ENCODE results near the gene ZNF169.
"Not testable (repeated sequence)": the region's sequence is repeated elsewhere in the genome, so short reads cannot be mapped to it uniquely, and the experiment has no call there.

ZNF169 gene

DNA sequence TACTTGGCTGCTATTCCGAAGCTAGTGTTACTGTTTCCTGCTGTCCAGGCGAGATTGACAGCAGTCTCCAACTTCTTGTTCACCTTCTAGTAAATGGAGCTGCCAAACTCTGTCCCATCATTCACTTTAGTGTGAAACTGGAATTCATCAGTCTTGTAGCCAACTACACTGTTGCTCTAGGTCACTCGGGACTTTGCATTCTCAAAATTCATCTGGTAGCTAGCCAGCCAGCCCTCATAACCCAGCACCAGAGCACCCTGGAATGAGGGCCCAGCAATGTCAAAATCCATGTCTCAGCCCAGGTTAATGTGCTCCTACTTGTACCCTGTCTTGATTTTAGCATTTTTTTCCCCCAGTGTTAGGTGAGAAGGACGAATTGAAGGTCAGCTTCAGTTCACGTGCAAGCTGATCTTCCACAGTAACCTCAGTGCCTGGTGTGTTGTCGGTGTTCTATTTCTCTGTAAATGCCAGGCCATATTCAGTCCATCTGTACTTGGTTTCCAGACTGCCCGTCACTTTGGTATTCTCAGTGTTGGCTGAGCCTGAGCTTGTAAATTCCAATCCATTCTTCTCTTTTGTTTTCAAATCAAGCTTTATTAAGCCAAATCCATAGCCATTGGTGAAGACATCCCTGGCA lies 28.9 kb downstream of the ZNF169 start:
- DNase-seq (ENCODE audit: low spot score): no peak

GRCh38 chr9:94289691-94290090 lies 30.6 kb downstream of the ZNF169 start:
- DNase-seq (ENCODE audit: low spot score): no peak

- DNase-seq (ENCODE audit: low spot score): no peak
These were observed 40.0 kb downstream of the ZNF169 start for GRCh38 chr9:94298949-94299599.

DNA sequence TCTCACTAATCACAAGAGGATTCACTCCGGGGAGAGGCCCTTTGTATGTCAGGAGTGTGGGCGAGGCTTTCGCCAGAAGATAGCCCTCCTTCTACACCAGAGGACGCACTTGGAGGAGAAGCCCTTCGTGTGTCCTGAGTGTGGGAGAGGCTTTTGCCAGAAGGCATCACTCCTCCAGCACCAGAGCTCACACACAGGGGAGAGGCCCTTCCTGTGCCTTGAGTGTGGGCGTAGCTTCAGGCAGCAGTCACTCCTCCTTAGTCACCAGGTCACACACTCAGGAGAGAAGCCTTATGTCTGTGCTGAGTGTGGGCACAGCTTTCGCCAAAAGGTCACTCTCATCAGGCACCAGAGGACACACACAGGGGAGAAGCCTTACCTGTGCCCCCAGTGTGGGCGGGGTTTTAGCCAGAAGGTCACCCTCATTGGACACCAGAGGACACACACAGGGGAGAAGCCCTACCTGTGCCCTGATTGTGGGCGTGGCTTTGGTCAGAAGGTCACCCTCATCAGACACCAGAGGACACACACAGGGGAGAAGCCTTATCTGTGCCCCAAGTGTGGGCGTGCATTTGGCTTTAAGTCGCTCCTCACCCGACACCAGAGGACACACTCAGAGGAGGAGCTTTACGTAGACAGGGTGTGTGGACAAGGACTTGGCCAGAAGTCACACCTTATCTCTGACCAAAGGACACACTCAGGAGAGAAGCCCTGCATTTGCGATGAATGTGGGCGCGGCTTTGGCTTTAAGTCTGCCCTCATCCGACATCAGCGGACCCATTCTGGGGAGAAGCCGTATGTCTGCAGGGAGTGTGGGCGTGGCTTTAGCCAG lies 41.6 kb downstream of the ZNF169 start:
- no peak for DNase-seq (ENCODE audit: low spot score)

DNA sequence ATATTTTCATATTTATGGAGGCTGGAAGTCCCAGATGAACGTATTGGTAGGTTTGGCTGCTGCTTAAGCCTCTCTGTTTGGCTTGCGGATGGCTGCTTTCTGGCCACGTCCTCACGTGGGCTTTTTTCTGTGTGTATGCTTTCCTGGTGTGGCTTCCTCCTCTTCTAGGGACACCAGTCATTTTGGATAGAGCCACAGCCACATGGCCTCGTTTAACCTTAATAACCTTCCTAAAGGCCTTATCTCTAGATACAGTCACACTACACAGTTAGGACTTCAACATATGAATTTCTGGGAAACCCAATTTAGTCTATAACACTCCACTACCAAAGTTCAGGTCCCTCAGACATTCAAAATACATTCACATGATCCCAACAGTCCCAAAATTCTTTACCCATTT lies 42.5 kb downstream of the ZNF169 start:
- no peak for DNase-seq (ENCODE audit: low spot score)

DNA sequence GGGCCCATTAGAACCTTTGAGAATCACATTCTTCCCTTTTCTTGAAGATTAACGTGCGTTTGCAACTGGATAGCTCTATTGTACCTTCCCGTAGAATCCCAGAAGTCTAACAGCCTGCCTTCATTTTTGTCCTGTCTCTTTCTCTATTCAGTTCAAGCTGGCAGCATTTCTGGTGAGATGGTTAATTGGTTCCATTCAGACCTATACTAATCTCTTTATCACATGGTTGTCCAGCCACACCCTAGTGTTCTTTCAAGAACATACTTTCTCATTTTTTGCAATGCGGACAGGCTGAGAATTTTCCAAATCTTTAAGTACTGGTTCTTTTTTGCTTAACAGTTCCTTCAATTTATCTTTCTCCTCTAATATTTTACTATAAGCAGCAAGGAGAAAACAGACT lies 43.3 kb downstream of the ZNF169 start:
- DNase-seq (ENCODE audit: low spot score): no peak

GRCh38 chr9:94303321-94303720 lies 44.2 kb downstream of the ZNF169 start:
- no peak for DNase-seq (ENCODE audit: low spot score)

GRCh38 chr9:94315034-94315984 lies 56.2 kb downstream of the ZNF169 start:
- DNase-seq (ENCODE audit: low spot score): not testable (repeated sequence)

DNA sequence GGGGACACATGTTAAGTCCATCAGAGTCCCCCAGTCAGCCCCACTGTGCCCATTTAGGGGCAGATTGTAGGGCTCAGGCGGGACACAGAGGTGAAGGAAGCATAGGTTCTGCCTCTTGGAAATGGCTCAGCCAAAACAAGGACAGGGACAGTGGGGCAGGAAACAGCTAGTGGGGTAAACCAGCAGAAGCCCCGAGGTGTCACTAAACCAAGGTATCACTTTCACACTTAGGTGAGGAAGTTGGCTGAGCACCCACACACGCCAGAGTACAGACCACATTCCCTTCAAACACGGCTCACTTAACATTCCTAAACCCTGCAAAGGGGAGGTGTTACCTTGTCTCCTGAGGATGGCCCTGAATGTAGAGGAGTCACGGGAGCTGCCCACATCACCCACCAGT lies 57.1 kb downstream of the ZNF169 start:
- not testable (repeated sequence) for DNase-seq (ENCODE audit: low spot score)

- not testable (repeated sequence) for DNase-seq (ENCODE audit: low spot score)
These were observed 59.0 kb downstream of the ZNF169 start for GRCh38 chr9:94317949-94318657.

DNA sequence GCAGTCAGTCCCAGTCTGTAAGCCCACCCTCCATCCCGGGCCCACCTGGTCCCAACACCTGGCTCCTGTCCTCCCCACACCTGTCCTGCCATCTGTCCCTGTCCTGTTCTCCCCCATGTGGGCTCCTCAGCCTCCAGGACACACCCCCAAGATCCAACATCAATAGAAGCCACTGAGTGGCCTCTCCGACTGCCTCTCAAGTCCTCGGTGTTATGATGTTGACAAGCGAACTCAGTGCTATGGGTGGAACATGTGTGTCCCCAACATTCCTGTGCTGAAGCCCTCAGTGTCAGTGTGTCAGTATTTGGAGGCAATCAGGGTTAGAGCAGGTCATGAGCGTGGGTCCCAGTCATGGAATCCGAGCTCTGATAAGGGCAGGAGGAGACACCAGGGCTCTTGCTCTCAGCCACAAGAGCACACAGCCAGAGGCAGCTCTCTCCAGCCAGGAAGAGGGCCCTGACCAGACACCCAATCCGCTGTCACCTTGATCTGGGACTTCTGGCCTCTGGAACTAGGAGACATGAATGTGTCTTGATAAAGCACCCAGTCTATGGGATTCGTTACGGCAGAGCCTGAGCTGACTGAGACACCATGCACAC lies 63.3 kb downstream of the ZNF169 start:
- not testable (repeated sequence) for DNase-seq (ENCODE audit: low spot score)

DNA sequence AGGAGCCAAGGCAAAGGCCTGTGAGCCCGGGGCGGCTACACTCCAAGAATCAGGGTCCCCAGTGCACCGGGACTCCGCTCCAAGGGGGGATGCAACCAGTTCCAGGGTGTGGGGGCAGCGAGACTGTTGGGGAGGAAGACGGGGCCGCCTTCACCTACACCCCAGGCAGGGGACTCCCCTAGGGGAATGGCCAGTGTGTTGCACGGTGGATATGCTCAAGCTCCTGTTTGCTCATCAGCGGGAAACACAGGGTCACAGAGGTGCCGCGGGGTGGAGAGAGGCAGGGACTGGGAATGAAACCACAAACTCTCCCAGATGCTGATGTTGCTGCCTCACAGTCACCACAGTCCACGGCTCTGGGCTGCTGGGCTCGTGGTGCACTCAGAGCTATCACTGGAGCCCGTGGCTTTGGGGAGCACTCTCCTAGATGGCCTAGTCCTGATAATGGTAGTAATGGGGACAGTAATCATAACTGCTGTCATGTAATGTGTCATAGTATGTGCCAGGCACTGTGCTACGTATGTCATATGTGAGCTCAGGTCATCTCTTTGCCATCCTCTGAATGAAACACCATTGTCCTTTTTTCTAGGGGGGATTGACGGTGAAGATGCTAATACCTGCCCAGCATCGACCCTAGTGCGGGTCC lies 64.2 kb downstream of the ZNF169 start:
- not testable (repeated sequence) for DNase-seq (ENCODE audit: low spot score)

- DNase-seq (ENCODE audit: low spot score): not testable (repeated sequence)
These were observed 66.5 kb downstream of the ZNF169 start for GRCh38 chr9:94325583-94325982.

- not testable (repeated sequence) for DNase-seq (ENCODE audit: low spot score)
These were observed 69.4 kb downstream of the ZNF169 start, which contains the start of gene NUTM2F for GRCh38 chr9:94328544-94328943. Gene NUTM2F (minus strand): TSS chr9:94328644. CDS start chr9:94328623, 21 bp downstream.

- not testable (repeated sequence) for DNase-seq (ENCODE audit: low spot score)
These were observed 77.3 kb downstream of the ZNF169 start for GRCh38 chr9:94336445-94336844.

DNA sequence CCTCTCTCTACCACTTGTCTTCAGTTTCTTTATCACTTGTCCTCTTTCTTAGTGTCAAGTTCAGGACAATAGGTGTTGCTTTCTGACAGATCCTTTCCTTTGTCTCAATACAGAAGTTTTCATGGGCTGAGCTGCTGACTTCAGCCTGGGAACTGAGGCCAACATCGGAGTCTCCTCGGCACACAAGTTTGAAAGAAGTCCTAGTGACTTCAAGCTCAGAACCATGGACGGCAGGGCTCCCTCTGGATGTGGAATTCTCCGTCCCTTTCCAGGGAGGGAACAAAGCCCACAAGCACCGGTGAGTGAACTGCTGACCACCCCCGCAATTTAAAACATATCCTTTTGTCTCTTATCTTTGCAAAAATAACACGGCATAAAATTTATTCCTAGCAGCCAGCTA lies 79.6 kb downstream of the ZNF169 start:
- DNase-seq (ENCODE audit: low spot score): not testable (repeated sequence)

- DNase-seq (ENCODE audit: low spot score): not testable (repeated sequence)
These were observed 80.6 kb downstream of the ZNF169 start for GRCh38 chr9:94339657-94340056.

DNA sequence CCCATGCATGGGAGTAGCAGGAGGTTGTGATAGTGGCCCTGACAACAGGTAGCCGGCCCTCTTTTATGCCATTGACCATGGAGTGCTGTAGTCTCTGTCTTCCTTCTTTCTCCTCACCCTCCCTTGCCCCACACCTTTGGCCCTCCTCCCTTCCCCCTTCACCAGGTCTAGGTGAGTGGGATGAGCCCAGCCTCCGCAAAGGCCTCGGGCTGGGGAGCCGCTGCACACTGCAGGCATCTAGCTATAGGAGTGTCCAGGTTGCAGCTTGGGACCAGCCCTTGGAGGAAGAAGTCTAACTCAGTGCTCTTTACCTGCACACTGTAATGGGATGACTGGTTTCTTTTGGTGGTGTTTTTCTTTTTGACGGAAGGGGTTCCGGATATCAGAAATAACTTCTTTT lies 81.7 kb downstream of the ZNF169 start:
- DNase-seq (ENCODE audit: low spot score): not testable (repeated sequence)

GRCh38 chr9:94341703-94342102 lies 82.6 kb downstream of the ZNF169 start:
- DNase-seq (ENCODE audit: low spot score): not testable (repeated sequence)

DNA sequence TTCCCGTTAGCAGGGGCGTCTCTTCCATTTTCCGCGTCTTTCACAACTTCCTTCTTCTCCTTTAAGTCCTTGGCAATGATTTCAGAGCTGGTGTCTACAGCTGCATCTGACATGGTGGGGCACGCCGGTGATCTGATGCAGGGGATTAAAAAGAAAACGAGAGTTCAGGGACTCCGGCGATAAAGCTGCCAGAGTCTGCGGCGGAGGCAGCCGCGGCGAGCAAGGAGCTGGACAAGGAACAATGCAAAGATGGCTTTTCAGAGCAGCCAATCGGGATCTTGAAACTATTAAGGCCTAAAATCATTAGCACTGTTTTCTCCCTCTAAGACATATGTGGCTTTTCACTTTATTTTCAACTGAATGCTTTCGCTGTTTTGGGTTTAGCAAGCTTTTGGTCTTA lies 88.4 kb downstream of the ZNF169 start:
- DNase-seq (ENCODE audit: low spot score): not testable (repeated sequence)

Measured in SW480 (cell line).